NCI-H2171 treated with DMSO at 0.1 percent for 48 hours (cell line): ENCODE measurements around the gene RGMB.

Source experiments
- DNase-seq: peaks from one replicate; lab custom pipeline; 2025; lab: John Stamatoyannopoulos, UW

The RGMB gene

DNA sequence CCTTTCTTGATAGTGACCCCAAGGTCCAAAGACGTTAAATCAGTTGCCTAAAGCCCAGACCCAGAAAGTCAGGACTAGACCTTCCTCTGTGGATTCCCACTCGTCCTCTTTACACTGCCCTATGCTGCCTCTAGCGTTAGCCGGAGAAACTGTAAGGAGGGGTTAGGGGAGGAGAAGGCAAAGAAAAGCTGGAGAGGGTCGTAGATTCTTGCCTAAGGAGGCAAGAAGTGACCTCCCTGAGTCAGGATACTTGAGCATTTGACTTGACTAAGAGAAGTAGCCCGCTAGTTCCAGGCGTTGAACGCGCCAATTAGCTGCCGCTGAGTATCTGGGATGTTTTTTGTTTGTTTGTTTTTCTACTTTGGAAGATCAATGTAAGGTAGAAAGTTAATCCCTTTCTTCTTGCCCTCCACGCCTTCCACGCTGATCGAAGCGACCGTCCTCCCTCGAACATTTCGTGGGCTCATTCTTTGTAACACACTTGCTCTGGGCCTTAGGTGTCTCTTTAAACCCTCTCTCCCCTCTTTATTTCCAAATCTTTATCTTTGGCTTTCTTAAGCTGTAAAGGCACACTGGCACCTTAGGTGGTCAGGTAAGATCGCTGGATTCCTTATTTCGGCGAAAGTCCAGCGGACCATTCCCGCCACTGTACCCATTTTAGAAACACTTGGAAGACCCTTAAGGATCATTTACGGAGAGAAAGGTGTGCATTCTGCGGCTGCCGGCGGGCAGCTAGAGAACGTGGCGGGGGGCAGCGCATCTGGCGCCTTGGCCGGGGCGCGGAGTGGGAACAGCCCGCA is 5.1 kb upstream of the RGMB start:
- peak; percentile 22 for DNase-seq

DNA sequence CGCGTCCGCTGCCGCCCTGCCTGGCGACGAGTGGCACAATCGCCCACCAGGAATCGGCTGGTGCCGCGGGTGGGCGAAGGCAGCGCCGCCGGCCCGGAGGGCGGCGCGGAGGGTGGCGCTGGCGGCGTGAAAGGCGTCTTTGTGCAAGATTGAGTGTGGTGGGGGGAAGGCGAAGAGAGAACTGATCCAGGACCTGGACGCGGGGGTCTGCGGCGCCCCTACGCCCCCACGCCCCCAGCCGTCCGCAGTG is 4.6 kb upstream of the RGMB start:
- no peak for DNase-seq

DNA sequence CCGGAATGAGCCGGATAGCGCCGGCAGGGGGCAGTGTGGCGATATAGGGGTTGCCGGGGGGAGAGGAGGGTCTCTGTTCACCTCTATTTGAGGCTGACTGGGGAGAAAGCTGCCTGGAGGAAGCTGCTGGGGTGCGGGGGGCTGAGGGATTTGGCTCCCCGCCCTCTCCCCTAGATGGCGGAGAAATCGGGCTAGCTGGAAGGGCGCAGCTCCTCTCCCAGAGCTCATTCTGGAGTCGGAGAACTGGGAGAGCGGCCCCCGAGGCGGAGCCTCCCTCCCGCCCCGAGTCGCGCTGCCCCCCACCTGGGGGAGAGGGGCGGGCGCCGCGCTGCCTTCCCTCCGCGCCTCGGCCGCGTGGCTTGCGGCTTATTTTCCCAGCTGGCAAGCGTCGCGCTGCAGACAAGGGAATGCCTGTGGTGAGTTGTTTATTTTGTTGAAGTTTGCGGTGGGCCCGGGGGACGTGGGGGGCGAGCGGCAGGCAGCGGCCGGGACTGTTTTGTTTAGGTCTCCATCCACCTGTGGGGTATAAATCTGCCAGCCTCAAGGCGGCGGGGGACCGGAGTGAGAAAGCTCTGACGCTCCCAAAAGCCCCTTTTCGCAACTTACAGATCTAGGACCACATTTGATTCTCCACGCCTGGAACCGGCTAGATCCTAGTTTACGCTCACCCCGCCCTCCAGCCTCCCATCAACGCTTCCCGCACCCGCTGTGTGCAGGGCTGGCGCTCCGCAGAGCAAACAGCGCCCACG is 4.1 kb upstream of the RGMB start:
- DNase-seq = peak; percentile 3

DNA sequence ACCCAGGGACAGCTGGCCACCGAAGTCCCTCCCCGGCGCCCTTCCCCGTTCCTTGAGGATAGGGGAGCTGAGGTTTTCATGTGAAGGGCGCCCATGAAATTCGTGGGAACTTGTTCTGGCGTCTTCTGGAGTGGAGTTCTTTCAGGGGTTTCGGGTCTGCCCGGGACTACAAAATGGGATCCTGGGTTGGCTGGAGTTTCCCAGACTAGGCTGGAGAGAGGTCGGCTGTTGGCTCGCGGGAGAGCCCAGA is 3.6 kb upstream of the RGMB start:
- no peak for DNase-seq

DNA sequence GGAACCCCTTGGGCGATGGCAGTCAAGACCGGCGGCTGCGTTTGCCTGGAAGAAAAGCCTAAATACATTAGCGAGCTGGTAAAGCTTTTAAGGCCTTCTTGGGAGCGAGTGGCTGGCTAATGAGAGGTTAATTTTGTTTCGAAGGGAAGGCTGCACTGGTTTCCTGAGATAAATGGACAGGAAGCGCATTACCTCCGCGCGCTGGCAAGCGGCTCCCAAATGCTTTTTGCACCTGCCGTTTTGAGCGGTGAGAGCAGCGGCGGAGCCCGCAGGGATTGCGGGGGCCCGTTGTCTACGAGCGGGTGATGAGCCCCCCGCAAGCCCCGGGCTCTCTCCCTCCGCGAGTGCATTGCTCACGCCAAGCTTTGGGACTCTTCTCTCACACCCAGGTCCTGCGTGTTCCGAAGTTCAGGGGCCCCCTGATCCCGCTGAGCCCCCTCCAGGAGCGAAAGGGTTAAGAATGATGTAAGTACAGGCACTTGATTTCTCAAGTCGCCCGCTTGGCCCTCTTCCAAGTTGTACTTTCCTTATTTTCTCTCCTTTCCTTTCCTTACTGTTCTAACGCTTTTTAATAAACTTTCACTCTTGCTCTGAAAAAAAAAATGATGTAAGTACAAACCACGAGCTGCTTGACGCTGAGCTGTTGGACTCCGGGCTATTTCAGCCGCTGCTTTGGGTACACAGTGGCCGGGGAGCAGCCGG is 3.1 kb upstream of the RGMB start:
- DNase-seq = peak; percentile 2

DNA sequence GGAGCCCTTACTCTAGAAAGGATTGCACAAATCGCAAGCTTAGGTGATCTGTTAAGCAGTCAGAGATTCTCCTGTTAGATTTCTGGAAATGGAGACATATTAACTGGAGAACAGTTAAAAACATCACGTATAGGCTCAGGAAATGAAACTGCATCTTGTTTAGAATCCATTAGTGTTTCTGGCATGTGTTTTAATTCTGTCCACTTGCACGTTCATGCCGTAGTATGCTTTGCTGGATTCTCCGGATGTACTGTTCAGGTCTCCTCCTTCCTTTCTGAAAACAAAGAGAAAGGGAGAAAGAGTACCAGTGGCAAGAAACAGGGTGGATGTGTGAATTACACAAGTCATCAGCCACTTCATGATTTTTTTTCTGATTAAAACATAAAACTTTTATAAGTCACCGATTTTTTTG is 2.5 kb upstream of the RGMB start:
- DNase-seq = peak; percentile 5

DNA sequence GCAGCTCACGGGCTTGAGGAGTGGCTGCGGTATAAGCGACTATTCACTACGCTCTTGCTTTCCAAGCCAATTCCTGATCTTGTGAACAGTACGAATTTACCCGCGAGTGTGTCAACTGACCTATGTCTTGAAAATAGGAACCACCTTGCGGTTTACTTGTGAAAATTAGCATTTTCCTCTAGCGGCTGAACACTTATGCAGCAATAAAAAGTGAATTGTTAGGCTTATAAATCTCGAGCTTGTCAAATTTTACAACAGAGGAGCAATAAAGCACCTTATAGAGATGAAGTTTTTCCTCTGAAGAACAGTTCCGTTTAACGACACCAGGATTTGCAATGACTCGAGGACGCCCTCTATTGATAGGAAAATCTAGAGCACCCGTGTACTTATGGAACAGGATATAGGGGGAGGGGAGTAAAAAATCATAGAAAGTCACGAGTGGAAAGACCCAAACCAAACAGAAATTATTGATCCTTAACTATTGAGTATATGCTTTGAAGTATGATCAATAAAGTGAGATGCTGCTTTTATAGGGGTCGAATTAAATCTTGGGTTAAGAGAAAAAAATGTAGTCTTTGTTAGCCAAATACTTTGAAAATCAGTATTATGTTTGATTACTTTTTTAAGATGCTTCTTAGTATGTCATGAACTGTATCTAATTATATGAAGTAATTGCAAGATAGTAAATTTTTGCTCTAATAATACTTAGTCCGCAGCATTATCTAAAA is 1.9 kb upstream of the RGMB start:
- DNase-seq = peak; percentile 79

DNA sequence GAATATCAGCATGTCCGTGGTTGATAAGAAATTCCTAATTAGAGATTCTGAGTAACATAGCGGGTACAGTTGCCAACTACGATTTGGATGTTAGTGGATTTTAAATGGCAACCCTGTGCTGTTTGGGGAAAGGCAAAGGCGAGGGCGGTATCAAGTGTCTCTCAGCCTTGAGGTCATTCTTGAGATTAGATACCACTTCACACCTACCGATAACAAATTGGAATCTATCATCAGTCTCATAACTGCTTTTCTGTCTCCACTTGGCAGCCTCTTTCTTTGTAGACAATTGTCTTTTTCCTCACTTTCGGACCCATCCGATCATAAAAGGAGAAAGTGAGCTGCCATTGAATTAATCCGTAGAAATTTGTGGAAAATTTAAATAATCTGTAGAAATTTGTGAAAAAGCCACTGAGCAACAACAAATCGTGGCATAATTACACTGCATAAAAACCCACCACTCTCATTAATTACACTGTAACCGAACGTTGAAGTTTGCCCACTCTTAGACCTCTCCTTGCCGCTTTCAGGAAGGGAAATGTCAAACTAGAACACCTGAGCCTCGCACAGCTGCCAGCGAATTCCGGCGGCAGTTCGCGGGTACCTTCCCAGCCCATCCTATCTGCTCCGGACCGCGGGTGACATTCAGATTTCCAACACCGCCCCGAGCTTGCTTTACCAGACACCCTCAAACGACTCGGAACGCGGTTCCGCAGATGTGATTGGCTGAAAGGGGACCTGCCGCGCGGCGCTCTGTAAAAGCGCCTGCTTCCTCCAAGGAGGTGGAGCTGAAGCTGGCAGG is 849 bp upstream of the RGMB start:
- peak; percentile 82 for DNase-seq

DNA sequence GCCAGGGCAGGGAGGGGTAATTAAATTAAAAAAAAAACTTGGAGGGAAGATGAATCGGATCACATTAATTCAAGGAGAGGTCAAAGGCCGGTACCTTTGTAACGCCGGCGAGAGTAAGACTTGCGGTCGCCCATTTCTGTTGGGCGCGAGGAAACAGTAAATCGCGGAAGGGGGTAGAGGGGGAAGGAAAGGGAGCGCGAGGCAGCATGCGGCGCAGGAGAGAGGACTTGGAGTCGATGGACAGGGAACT is 324 bp upstream of the RGMB start:
- DNase-seq = no peak

DNA sequence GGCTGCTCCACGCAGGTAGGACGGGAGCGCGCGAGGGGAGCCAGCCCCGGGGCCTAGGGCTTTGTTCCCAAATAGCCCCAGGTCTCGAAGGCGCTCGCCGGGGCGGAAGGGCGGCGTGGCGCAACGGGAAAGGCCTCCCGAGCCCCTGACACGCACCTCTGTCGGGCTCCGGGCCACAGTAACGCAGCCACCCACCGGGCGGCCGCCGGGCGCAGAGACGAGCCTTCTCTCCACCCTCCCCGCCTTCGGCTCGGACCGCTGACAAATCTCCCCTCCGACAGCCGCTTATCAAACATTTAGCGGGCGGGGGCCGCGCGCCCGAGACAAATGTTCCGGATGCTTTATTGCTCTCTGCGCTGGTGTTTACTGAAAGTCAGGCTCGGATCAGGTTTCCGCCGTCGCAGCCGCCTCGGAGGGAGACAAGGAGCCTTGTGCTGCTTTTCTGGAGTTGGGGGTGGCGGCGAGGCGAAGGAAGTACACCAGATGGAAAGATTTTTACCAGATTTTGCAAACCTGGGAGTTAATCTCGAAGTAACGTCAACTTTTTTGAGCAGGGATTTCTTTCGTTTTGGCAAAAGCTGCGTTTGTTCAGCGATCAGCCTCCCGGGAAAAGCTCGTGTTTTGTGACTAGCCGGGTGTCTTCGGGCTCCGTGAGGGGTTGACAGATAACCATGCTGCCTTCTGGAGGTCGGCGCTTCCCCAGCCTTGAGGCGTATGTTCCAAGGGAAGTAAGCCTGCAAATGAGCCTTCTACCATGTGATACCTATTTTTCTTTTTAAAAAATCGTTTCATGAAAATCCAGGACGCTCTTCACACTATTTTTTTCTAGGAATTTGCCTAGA is 950 bp downstream of the RGMB start:
- peak; percentile 67 for DNase-seq

DNA sequence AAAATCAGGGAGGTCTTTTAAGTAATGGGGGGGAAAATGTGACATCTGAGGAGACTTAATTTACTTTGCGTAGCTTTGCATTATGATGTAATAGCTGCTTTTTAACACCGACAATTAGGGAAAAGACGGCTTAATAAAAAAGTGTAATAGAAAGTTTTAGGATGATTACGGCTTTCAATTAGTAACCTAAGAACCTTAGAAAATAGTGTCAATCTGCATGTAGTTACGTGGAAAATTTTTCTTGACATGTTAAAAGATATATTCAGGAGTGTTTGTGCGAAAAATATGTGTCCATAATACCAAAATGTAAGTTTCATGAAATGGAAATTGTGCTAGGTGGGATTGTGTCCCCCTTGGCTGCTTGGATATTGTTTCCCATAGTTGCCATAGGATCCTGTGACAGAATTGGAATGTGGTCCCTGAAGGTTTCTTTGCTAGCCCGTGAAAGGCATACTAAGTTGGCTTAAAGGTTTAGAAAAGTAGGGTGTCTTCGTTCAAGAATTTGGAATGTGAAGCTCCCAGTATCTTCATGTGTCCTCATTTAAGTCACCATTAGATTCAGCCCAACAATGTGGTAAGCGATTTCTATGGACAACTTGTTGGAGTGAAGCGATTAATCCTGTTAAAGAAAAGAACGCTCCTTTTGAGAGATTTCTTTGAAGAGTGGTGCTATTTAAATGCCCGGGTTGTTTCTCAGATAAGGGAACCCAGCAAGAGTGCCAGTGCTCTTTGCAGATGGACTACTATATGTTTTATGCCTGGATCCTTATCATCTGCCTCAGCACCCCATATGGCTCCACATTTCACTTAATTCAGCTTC is 2.0 kb downstream of the RGMB start:
- DNase-seq = no peak

DNA sequence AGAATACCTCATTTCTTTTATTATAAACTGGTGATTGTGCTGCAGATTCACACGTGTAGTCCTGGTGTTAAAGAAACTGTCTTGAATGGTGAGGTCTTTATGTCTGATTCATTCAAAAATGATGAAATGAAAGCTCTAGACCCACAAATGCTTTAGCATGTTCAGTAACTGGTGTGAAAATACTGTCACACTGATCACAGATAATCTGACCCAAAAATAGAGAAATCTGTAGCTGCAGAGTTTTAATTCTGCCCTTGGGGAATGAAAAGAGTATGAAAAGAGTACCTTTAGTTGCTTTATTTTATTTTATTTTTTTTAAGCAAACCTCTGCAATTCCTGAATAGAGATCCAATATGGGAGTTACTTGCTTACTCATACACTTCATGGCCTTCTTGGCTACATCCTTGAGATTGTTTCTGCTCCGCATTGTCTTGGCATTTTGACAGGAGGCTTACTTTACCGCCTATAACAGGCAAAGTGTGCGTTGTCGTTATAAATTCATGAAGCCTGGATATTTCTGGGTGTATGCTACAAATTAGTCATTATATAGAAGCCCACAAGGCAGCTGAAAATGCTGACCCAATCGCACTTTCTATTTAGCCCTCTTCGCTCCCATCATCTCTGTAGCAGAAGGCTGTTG is 2.7 kb downstream of the RGMB start:
- no peak for DNase-seq

DNA sequence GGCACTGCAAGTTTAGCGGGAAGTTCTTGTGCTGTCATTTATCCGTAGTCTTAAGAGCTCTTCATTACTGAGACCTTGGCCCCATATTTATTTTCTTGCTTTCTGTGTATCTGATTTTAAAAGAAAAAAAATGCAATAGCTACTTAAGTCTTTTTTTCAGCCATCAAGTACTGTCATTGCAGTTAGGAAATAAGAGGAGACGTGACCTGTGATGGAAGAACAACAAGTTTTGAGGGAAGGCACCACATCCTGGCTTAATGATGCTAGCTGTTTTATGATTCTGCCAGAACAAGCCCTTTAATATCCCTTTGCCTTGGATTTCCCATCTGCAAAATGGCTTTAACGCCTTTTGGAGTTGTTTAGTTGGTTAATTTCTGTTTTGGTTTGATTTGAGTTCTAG is 3.8 kb downstream of the RGMB start:
- DNase-seq = no peak

DNA sequence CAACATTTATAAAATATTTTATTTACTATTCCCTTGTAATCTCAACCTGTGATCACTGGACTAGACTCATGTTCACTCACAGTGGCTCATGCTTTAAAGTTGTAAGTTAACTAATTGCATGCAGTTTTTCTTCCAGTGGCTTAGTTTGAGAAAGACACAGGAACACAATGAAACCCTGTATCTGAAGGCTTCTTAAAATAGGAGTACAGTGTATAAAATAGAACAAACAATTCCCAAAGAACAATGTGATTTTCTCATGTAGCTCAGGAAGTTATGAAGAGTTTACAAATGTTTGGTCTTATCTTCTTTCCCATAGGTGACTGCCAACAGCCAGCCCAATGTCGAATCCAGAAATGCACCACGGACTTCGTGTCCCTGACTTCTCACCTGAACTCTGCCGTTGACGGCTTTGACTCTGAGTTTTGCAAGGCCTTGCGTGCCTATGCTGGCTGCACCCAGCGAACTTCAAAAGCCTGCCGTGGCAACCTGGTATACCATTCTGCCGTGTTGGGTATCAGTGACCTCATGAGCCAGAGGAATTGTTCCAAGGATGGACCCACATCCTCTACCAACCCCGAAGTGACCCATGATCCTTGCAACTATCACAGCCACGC is 5.9 kb downstream of the RGMB start:
- DNase-seq = no peak

DNA sequence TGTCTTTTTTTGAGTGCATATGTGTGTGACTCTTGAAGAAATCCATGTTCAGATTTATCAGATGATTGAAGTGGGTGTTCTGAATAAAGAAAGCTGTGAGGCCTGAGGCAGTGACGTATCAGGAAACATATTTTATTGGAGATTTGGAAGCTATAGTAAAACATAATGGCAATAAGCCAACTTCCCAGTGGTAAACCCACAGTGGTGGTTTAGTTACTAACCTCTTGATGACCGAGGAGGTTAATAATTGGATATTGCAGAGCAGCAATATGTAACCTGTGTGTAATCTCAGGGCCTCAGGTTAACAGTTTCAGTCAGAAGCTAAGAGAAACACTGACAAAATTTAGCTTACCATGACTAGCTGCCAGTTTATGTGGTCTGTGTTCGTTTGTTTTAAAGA is 6.9 kb downstream of the RGMB start:
- no peak for DNase-seq

DNA sequence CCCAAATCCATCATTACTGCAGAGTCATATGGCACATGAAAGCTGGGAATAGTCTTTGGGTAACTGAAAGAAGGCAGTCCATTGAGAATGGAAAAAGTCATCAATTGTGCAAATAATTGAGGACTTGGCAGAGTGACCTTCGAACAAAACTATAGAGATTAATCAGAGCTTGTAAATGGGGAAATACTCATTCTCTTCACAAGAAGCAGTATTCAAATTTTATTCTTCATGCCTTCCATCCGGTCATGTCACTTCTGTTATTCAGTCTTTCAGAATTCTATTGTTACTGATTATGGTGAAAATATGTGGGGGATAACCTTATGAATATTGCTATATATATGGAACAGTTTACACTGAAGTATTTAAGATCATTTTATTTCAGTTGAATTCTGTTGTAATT is 8.1 kb downstream of the RGMB start:
- no peak for DNase-seq

DNA sequence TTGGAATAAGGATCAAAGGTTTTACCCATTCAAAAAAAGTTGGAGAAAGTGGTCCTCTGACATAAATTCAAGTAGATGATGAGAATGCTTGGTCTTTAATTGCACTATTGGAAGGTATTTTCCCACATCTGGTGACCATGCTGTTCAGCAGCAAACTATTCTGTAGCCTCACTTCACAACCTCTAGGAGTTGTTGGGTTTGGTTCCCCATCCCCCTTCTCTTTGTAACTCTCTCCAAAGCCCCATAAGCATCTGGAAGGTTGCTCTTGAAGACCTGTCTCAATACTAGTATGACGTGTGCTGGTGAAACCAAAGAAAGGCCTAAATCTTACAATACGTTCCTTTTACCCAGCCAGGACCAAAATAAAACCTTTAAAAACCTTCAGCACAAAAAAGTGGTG is 8.5 kb downstream of the RGMB start:
- DNase-seq = no peak

DNA sequence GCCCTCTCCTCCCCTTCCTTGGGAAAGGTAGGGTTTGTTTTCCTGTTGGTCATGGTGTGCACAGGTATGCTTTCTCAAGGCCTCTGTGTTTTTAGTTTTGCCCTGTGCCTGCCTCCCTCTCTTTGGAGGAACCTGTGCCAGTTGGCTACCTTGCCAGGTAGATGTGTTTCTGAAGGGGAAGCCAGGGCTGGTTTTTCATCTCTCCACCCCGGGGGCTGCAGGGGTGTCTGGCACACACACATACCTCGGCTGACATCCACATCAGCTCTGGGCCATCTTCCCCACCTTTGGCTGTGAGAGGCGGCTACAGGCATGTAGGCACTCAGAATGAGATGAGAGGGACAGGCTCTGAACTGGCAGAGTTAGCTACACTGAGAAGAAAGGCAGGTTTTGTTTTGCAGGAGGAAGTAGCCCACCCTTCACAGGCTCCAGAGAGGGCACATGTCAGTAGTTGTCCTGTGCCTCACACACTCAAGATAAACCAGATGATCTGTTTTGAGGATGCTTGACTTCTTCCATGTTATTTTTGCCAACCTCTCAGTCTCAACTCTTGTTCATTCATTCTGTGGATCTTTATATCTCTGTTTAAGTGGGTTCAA is 9.7 kb downstream of the RGMB start:
- DNase-seq = no peak

DNA sequence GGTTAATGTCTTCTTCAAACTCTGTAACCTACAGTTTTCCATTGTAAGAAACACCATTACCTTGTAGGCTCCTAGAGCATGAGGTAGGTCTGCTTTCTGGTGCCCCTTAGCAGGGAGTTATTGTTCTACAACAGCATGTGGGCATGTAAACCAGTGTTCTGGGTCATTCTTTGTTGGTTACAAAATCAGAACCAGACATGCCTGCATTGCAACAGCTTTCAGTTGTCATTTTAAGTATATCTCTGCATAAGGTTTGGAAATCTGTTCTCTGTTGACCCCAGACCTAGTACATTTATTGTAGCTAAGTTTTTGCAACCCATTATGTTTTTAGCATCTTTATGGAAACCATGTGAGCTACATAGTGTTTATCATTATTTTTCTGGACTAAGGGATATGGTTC is 10.9 kb downstream of the RGMB start:
- no peak for DNase-seq
